ENCODE data around the gene GRIK2.

Gene GRIK2

GRCh38 chr6:101818051-101818450 lies 424.5 kb downstream of the GRIK2 start:
- Histone ChIP-seq H3K27me3 (ENCODE audit: control insufficient read depth, insufficient read depth, low read length) (no peaks in the 10 kb centered on the region), H3K9me3 (ENCODE audit: control insufficient read depth, insufficient read depth, low read length) (no peaks in the 10 kb centered on the region), H3K4me1 (ENCODE audit: control insufficient read depth, insufficient read depth, low read length) (no peaks in the 10 kb centered on the region), H3K36me3 (ENCODE audit: control insufficient read depth, insufficient read depth, low read length) (no peaks in the 10 kb centered on the region), H3K4me3 (ENCODE audit: low read depth, low read length) (no peak overlapping the region), H3K9ac (ENCODE audit: low read depth, low read length) (no peak overlapping the region)

- H3K9ac ChIP-seq (ENCODE audit: low read depth, low read length) = no peak overlapping the region
- H3K9me3 ChIP-seq (ENCODE audit: control insufficient read depth, insufficient read depth, low read length) = no peaks in the 10 kb centered on the region
- no peak overlapping the region for H3K4me3 ChIP-seq (ENCODE audit: low read depth, low read length)
- no peaks in the 10 kb centered on the region for H3K4me1 ChIP-seq (ENCODE audit: control insufficient read depth, insufficient read depth, low read length)
- no peaks in the 10 kb centered on the region for H3K36me3 ChIP-seq (ENCODE audit: control insufficient read depth, insufficient read depth, low read length)
- no peaks in the 10 kb centered on the region for H3K27me3 ChIP-seq (ENCODE audit: control insufficient read depth, insufficient read depth, low read length)
Measured at GRCh38 chr6:101824551-101825345, 431.2 kb downstream of the GRIK2 start.

GRCh38 chr6:101826269-101826668 lies 432.8 kb downstream of the GRIK2 start:
- no peaks in the 10 kb centered on the region for H3K36me3 ChIP-seq (ENCODE audit: control insufficient read depth, insufficient read depth, low read length)
- no peak overlapping the region for H3K4me3 ChIP-seq (ENCODE audit: low read depth, low read length)
- no peak overlapping the region for H3K9ac ChIP-seq (ENCODE audit: low read depth, low read length)
- H3K27me3 ChIP-seq (ENCODE audit: control insufficient read depth, insufficient read depth, low read length) = no peaks in the 10 kb centered on the region
- no peaks in the 10 kb centered on the region for H3K9me3 ChIP-seq (ENCODE audit: control insufficient read depth, insufficient read depth, low read length)
- no peaks in the 10 kb centered on the region for H3K4me1 ChIP-seq (ENCODE audit: control insufficient read depth, insufficient read depth, low read length)

- Histone ChIP-seq H3K9me3 (ENCODE audit: control insufficient read depth, insufficient read depth, low read length) (no peaks in the 10 kb centered on the region), H3K27me3 (ENCODE audit: control insufficient read depth, insufficient read depth, low read length) (no peaks in the 10 kb centered on the region), H3K4me3 (ENCODE audit: low read depth, low read length) (no peak overlapping the region), H3K36me3 (ENCODE audit: control insufficient read depth, insufficient read depth, low read length) (no peaks in the 10 kb centered on the region), H3K9ac (ENCODE audit: low read depth, low read length) (no peak overlapping the region), H3K4me1 (ENCODE audit: control insufficient read depth, insufficient read depth, low read length) (no peaks in the 10 kb centered on the region)
Measured at GRCh38 chr6:101826678-101827077, 433.2 kb downstream of the GRIK2 start.

- Histone ChIP-seq H3K27me3 (ENCODE audit: control insufficient read depth, insufficient read depth, low read length) (no peaks in the 10 kb centered on the region), H3K9ac (ENCODE audit: low read depth, low read length) (no peak overlapping the region), H3K36me3 (ENCODE audit: control insufficient read depth, insufficient read depth, low read length) (no peaks in the 10 kb centered on the region), H3K4me3 (ENCODE audit: low read depth, low read length) (no peak overlapping the region), H3K9me3 (ENCODE audit: control insufficient read depth, insufficient read depth, low read length) (no peaks in the 10 kb centered on the region), H3K4me1 (ENCODE audit: control insufficient read depth, insufficient read depth, low read length) (no peaks in the 10 kb centered on the region)
Measured at GRCh38 chr6:101830501-101831031, 437.1 kb downstream of the GRIK2 start.

GRCh38 chr6:101832371-101832770 lies 438.9 kb downstream of the GRIK2 start:
- H3K4me3 ChIP-seq (ENCODE audit: low read depth, low read length) = no peak overlapping the region
- H3K36me3 ChIP-seq (ENCODE audit: control insufficient read depth, insufficient read depth, low read length) = no peaks in the 10 kb centered on the region
- no peaks in the 10 kb centered on the region for H3K9me3 ChIP-seq (ENCODE audit: control insufficient read depth, insufficient read depth, low read length)
- no peak overlapping the region for H3K9ac ChIP-seq (ENCODE audit: low read depth, low read length)
- no peaks in the 10 kb centered on the region for H3K4me1 ChIP-seq (ENCODE audit: control insufficient read depth, insufficient read depth, low read length)
- no peaks in the 10 kb centered on the region for H3K27me3 ChIP-seq (ENCODE audit: control insufficient read depth, insufficient read depth, low read length)

- Histone ChIP-seq H3K9me3 (ENCODE audit: control insufficient read depth, insufficient read depth, low read length) (no peaks in the 10 kb centered on the region), H3K4me1 (ENCODE audit: control insufficient read depth, insufficient read depth, low read length) (no peaks in the 10 kb centered on the region), H3K36me3 (ENCODE audit: control insufficient read depth, insufficient read depth, low read length) (no peaks in the 10 kb centered on the region), H3K9ac (ENCODE audit: low read depth, low read length) (no peak overlapping the region), H3K4me3 (ENCODE audit: low read depth, low read length) (no peak overlapping the region), H3K27me3 (ENCODE audit: control insufficient read depth, insufficient read depth, low read length) (no peaks in the 10 kb centered on the region)
Measured at GRCh38 chr6:101840100-101840499, 446.6 kb downstream of the GRIK2 start.

- no peaks in the 10 kb centered on the region for H3K27me3 ChIP-seq (ENCODE audit: control insufficient read depth, insufficient read depth, low read length)
- H3K36me3 ChIP-seq (ENCODE audit: control insufficient read depth, insufficient read depth, low read length) = no peaks in the 10 kb centered on the region
- H3K9ac ChIP-seq (ENCODE audit: low read depth, low read length) = no peak overlapping the region
- H3K4me3 ChIP-seq (ENCODE audit: low read depth, low read length) = no peak overlapping the region
- H3K9me3 ChIP-seq (ENCODE audit: control insufficient read depth, insufficient read depth, low read length) = no peaks in the 10 kb centered on the region
- H3K4me1 ChIP-seq (ENCODE audit: control insufficient read depth, insufficient read depth, low read length) = peaks cover 31% of the 10 kb centered on the region
Measured at GRCh38 chr6:101845172-101845571, 451.7 kb downstream of the GRIK2 start.

GRCh38 chr6:101845621-101846020 lies 452.1 kb downstream of the GRIK2 start:
- Histone ChIP-seq H3K9ac (ENCODE audit: low read depth, low read length) (no peak overlapping the region), H3K4me3 (ENCODE audit: low read depth, low read length) (no peak overlapping the region), H3K36me3 (ENCODE audit: control insufficient read depth, insufficient read depth, low read length) (no peaks in the 10 kb centered on the region), H3K4me1 (ENCODE audit: control insufficient read depth, insufficient read depth, low read length) (peaks cover 31% of the 10 kb centered on the region), H3K27me3 (ENCODE audit: control insufficient read depth, insufficient read depth, low read length) (no peaks in the 10 kb centered on the region), H3K9me3 (ENCODE audit: control insufficient read depth, insufficient read depth, low read length) (no peaks in the 10 kb centered on the region)

- Histone ChIP-seq H3K9me3 (ENCODE audit: control insufficient read depth, insufficient read depth, low read length) (no peaks in the 10 kb centered on the region), H3K36me3 (ENCODE audit: control insufficient read depth, insufficient read depth, low read length) (no peaks in the 10 kb centered on the region), H3K27me3 (ENCODE audit: control insufficient read depth, insufficient read depth, low read length) (no peaks in the 10 kb centered on the region), H3K9ac (ENCODE audit: low read depth, low read length) (peak overlapping the region; percentile 61), H3K4me3 (ENCODE audit: low read depth, low read length) (peak overlapping the region; percentile 1), H3K4me1 (ENCODE audit: control insufficient read depth, insufficient read depth, low read length) (peaks cover 31% of the 10 kb centered on the region)
Measured at GRCh38 chr6:101847690-101848089, 454.2 kb downstream of the GRIK2 start.

GRCh38 chr6:101851911-101852310 lies 458.4 kb downstream of the GRIK2 start:
- H3K4me3 ChIP-seq (ENCODE audit: low read depth, low read length) = no peak overlapping the region
- H3K27me3 ChIP-seq (ENCODE audit: control insufficient read depth, insufficient read depth, low read length) = no peaks in the 10 kb centered on the region
- peaks cover 21% of the 10 kb centered on the region for H3K4me1 ChIP-seq (ENCODE audit: control insufficient read depth, insufficient read depth, low read length)
- no peak overlapping the region for H3K9ac ChIP-seq (ENCODE audit: low read depth, low read length)
- H3K36me3 ChIP-seq (ENCODE audit: control insufficient read depth, insufficient read depth, low read length) = no peaks in the 10 kb centered on the region
- H3K9me3 ChIP-seq (ENCODE audit: control insufficient read depth, insufficient read depth, low read length) = no peaks in the 10 kb centered on the region

Data from iPS-15b (cell line).